Duodenal mucosa (tissue), 2 donors: ENCODE data around the gene BTBD16.

Experiments used
- H3K27ac ChIP-seq: one replicate; pipeline ENCODE4 v1.7.0; 2013; ENCODE audit warnings: low read depth, low read length
- H3K27me3 ChIP-seq, 2 donors: one replicate each; pipeline ENCODE4 v1.7.0; 2013; ENCODE audit warnings: low read length in 2 of 2, control low read depth in 1 of 2; ENCODE audit not compliant: insufficient read depth in 2 of 2, control insufficient read depth in 1 of 2
- H3K36me3 ChIP-seq, 2 donors: one replicate each; pipeline ENCODE4 v1.7.0; 2013; ENCODE audit warnings: low read length in 2 of 2, control low read depth in 1 of 2; ENCODE audit not compliant: insufficient read depth in 2 of 2, control insufficient read depth in 1 of 2
- H3K4me1 ChIP-seq, 2 donors: one replicate each; pipeline ENCODE4 v1.7.0; 2013; ENCODE audit warnings: low read length in 2 of 2, control low read depth in 1 of 2; ENCODE audit not compliant: insufficient read depth in 2 of 2, control insufficient read depth in 1 of 2
- H3K4me3 ChIP-seq, 2 donors: one replicate each; pipeline ENCODE4 v1.7.0; 2013; ENCODE audit warnings: low read length in 2 of 2, low read depth in 1 of 2
- H3K9ac ChIP-seq, 2 donors: one replicate each; pipeline ENCODE4 v1.7.0; 2013; ENCODE audit warnings: low read length in 2 of 2, low read depth in 1 of 2
- H3K9me3 ChIP-seq, 2 donors: one replicate each; pipeline ENCODE4 v1.7.0; 2013; ENCODE audit warnings: low read length in 2 of 2, control low read depth in 1 of 2; ENCODE audit not compliant: control insufficient read depth in 1 of 2

Gene BTBD16

GRCh38 chr10:122338609-122339441 lies 67.7 kb downstream of the BTBD16 start:
- no peaks in the 10 kb centered on the region for H3K27me3 ChIP-seq
- H3K4me3 ChIP-seq: no peak overlapping the region
- no peak overlapping the region for H3K27ac ChIP-seq
- no peaks in the 10 kb centered on the region for H3K9me3 ChIP-seq
- peaks cover 0 to 6% of the 10 kb centered on the region in 2 donors for H3K4me1 ChIP-seq
- no peaks in the 10 kb centered on the region for H3K36me3 ChIP-seq
- no peak overlapping the region for H3K9ac ChIP-seq

- Histone ChIP-seq H3K27me3 (no peaks in the 10 kb centered on the region), H3K4me3 (no peak overlapping the region), H3K9me3 (no peaks in the 10 kb centered on the region), H3K36me3 (no peaks in the 10 kb centered on the region), H3K27ac (no peak overlapping the region), H3K9ac (no peak overlapping the region), H3K4me1 (peaks cover 5 to 11% of the 10 kb centered on the region in 2 donors)
Observed at GRCh38 chr10:122341141-122341810, 70.2 kb downstream of the BTBD16 start.

GRCh38 chr10:122342293-122343134 lies 71.4 kb downstream of the BTBD16 start:
- H3K4me3 ChIP-seq: no peak overlapping the region
- H3K4me1 ChIP-seq: peaks cover 8 to 11% of the 10 kb centered on the region in 2 donors
- H3K36me3 ChIP-seq: no peaks in the 10 kb centered on the region
- H3K9me3 ChIP-seq: no peaks in the 10 kb centered on the region
- no peaks in the 10 kb centered on the region for H3K27me3 ChIP-seq
- no peak overlapping the region for H3K27ac ChIP-seq
- H3K9ac ChIP-seq: no peak overlapping the region

- H3K4me1 ChIP-seq: peaks cover 13 to 14% of the 10 kb centered on the region in 2 donors
- no peak overlapping the region for H3K4me3 ChIP-seq
- no peak overlapping the region for H3K27ac ChIP-seq
- no peaks in the 10 kb centered on the region for H3K27me3 ChIP-seq
- H3K36me3 ChIP-seq: no peaks in the 10 kb centered on the region
- no peaks in the 10 kb centered on the region for H3K9me3 ChIP-seq
- H3K9ac ChIP-seq: no peak overlapping the region
Observed at GRCh38 chr10:122343135-122343800, 72.2 kb downstream of the BTBD16 start.

GRCh38 chr10:122343936-122344335 lies 72.8 kb downstream of the BTBD16 start:
- H3K9ac ChIP-seq: no peak overlapping the region
- no peaks in the 10 kb centered on the region for H3K36me3 ChIP-seq
- H3K4me1 ChIP-seq: peaks cover 13 to 16% of the 10 kb centered on the region in 2 donors
- no peaks in the 10 kb centered on the region for H3K9me3 ChIP-seq
- no peaks in the 10 kb centered on the region for H3K27me3 ChIP-seq
- no peak overlapping the region for H3K4me3 ChIP-seq
- no peak overlapping the region for H3K27ac ChIP-seq

GRCh38 chr10:122344741-122345258 lies 73.7 kb downstream of the BTBD16 start:
- Histone ChIP-seq H3K4me3 (no peak overlapping the region), H3K27me3 (no peaks in the 10 kb centered on the region), H3K9me3 (no peaks in the 10 kb centered on the region), H3K9ac (no peak overlapping the region), H3K27ac (no peak overlapping the region), H3K4me1 (peaks cover 17 to 25% of the 10 kb centered on the region in 2 donors), H3K36me3 (no peaks in the 10 kb centered on the region)

- Histone ChIP-seq H3K9me3 (no peaks in the 10 kb centered on the region), H3K27ac (no peak overlapping the region), H3K4me1 (peaks cover 28 to 41% of the 10 kb centered on the region in 2 donors)
Observed at GRCh38 chr10:122346326-122346950, 75.3 kb downstream of the BTBD16 start.

GRCh38 chr10:122347170-122347841 lies 76.2 kb downstream of the BTBD16 start:
- no peak overlapping the region for H3K4me3 ChIP-seq
- H3K4me1 ChIP-seq: peaks cover 28 to 43% of the 10 kb centered on the region in 2 donors
- no peaks in the 10 kb centered on the region for H3K9me3 ChIP-seq
- H3K27ac ChIP-seq: no peak overlapping the region
- no peaks in the 10 kb centered on the region for H3K27me3 ChIP-seq
- no peak overlapping the region for H3K9ac ChIP-seq
- H3K36me3 ChIP-seq: no peaks in the 10 kb centered on the region

More at GRCh38 chr10:122346326-122346950, 75.3 kb downstream of the BTBD16 start:
- Histone ChIP-seq H3K4me3 (no peak overlapping the region), H3K27me3 (no peaks in the 10 kb centered on the region), H3K36me3 (no peaks in the 10 kb centered on the region), H3K9ac (no peak overlapping the region)

GRCh38 chr10:122348512-122348911 lies 77.4 kb downstream of the BTBD16 start:
- no peak overlapping the region for H3K27ac ChIP-seq
- H3K4me3 ChIP-seq: no peak overlapping the region
- no peak overlapping the region for H3K9ac ChIP-seq
- H3K27me3 ChIP-seq: no peaks in the 10 kb centered on the region
- no peaks in the 10 kb centered on the region for H3K9me3 ChIP-seq
- H3K4me1 ChIP-seq: peaks cover 28 to 43% of the 10 kb centered on the region in 2 donors
- H3K36me3 ChIP-seq: no peaks in the 10 kb centered on the region
